Kidney epithelial cell (primary cell): Measurements from ENCODE around the gene EDDM13. TPM values are rescaled to one million over a fixed set of nuclear protein-coding genes. Genes with fewer than 3 reads are reported as not detected.

Source experiments
- DNase-seq: peaks from one replicate; pipeline ENCODE4 v3.0.0-alpha.2; 2010; ENCODE audit warnings: low read depth
- H3K27me3 ChIP-seq: 2 replicates; pipeline ENCODE4 v1.6.0; 2011; ENCODE audit warnings: low read length; ENCODE audit not compliant: control insufficient read depth, insufficient read depth
- H3K36me3 ChIP-seq: 2 replicates; pipeline ENCODE4 v1.5.1; 2011; ENCODE audit warnings: low read length; ENCODE audit not compliant: control insufficient read depth, insufficient read depth
- H3K4me3 ChIP-seq: 2 replicates; pipeline ENCODE4 v1.5.1; 2011; ENCODE audit warnings: low read depth, mild to moderate bottlenecking, control low read depth, low read length
- total RNA-seq: library from RNA; depleted of rRNA; stranded (reverse); fragments of >200 nt; gene quantifications from 2 replicates; pipeline ENCODE4 v1.2.3, GENCODE V29; 2015
- TF ChIP-seq, protein P1 (sequence below): IDR thresholded peaks from 2 replicates; pipeline ENCODE4 v1.5.1; 2011; ENCODE audit warnings: mild to moderate bottlenecking, moderate library complexity, low read length, control low read depth, inconsistent platforms; ENCODE audit not compliant: insufficient read depth, poor library complexity, severe bottlenecking

Gene EDDM13
- total RNA-seq, 1 donor from 2014 or later = not detected

DNA sequence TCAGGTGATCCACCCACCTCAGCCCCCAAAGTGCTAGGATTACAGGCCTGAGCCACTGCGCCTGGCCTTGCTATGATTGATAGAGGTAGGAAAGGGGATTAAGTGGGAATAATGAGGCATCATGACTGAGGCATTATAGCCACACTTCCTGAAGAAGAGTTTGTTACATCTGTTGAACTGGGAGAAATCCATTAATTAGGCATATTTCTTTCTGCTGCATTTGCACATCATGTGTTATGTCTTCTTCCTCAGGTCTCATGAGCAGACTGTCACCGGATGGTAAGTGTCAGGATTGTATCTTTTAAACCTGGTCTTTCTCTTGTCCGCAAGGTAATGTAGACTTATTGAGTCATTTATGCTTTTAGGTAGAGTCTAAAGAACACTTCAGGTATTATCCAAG is 12.2 kb downstream of the EDDM13 start:
- H3K4me3 ChIP-seq = no peak overlapping the region
- TF ChIP-seq, protein P1, sequence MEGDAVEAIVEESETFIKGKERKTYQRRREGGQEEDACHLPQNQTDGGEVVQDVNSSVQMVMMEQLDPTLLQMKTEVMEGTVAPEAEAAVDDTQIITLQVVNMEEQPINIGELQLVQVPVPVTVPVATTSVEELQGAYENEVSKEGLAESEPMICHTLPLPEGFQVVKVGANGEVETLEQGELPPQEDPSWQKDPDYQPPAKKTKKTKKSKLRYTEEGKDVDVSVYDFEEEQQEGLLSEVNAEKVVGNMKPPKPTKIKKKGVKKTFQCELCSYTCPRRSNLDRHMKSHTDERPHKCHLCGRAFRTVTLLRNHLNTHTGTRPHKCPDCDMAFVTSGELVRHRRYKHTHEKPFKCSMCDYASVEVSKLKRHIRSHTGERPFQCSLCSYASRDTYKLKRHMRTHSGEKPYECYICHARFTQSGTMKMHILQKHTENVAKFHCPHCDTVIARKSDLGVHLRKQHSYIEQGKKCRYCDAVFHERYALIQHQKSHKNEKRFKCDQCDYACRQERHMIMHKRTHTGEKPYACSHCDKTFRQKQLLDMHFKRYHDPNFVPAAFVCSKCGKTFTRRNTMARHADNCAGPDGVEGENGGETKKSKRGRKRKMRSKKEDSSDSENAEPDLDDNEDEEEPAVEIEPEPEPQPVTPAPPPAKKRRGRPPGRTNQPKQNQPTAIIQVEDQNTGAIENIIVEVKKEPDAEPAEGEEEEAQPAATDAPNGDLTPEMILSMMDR = no peak
- no peaks in the 10 kb centered on the region for H3K27me3 ChIP-seq
- H3K36me3 ChIP-seq = no peaks in the 10 kb centered on the region
- DNase-seq = no peak

DNA sequence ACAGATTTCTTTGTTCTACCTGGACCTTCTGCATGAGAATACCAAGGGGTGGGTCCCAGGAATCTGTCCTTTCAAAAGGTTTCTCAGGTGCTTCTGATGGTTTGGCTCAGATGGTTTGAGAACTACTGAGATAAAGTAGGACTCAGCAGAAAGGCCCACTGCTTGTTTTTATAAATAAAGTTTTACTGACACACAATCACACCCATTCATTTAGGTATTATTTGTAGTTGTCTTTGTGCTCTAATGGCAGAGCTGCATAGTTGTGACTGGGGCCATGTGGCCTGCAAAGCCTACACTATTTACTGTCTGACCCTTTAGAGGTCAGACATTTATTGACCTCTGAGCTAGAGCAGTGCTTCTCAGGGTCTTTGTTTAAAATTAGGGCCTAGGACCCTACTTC is 17.6 kb downstream of the EDDM13 start:
- DNase-seq = no peak
- TF ChIP-seq, protein P1 = no peak
- Histone ChIP-seq H3K36me3 (no peaks in the 10 kb centered on the region), H3K4me3 (no peak overlapping the region), H3K27me3 (no peaks in the 10 kb centered on the region)

- Histone ChIP-seq H3K27me3 (no peaks in the 10 kb centered on the region), H3K36me3 (no peaks in the 10 kb centered on the region), H3K4me3 (no peak overlapping the region)
- DNase-seq = no peak
- TF ChIP-seq, protein P1 = no peak
These were observed 19.3 kb downstream of the EDDM13 start for GRCh38 chr19:56291867-56292266.

GRCh38 chr19:56294549-56294948 is 22.0 kb downstream of the EDDM13 start:
- DNase-seq = no peak
- Histone ChIP-seq H3K4me3 (no peak overlapping the region), H3K27me3 (no peaks in the 10 kb centered on the region), H3K36me3 (no peaks in the 10 kb centered on the region)
- TF ChIP-seq, protein P1 = no peak

DNA sequence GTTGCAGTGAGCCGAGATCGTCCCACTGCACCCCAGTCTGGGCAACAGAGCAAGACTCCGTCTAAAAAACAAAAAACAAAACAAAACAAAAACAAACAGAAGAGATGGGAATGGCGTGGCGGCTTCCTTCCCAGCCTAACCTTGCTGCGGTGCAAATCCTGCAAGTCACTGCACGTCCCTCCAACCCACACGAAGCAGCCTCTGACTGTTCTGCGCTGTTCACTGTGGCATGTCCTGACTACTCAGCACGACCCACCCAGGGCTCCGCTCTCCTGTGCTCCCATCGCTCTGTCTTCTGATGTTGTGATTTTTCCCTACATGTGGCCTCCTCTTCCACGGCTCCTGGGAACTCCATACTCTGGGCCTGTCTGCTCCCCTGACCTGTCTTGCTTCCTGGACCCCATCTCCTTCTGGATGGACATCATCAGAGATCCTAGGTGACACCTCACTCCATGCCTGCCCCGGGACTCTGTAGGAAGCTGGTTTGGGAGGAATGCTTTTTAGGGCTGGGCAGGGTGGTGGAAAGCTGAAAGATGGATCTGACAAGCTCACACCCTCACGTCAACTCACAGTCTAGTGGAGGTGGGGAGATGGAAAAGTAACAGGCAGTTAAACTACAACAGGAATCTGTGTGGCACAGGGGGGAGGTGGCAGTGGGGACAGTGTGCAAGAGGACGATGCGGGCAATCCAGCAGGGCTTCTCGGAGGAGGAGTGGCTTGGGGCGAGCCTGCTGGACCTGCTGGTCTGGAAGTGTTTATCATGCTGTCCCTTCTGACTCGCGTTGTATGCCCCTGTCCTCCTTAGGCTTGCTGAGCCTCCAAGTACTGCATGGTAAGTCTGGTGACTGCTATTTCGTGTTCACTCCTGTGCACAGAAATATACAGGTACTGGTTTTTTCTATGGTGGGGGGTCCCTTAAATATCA is 23.2 kb downstream of the EDDM13 start:
- Histone ChIP-seq H3K36me3 (no peaks in the 10 kb centered on the region), H3K27me3 (no peaks in the 10 kb centered on the region), H3K4me3 (no peak overlapping the region)
- TF ChIP-seq, protein P1 = no peak
- DNase-seq = no peak
